Measurements from ENCODE around the gene ASCC1. TPM values are rescaled to one million over a fixed set of nuclear protein-coding genes. Genes with fewer than 3 reads are reported as not detected.

The ASCC1 gene
- total and polyA plus RNA-seq, 8 donors = 5.4 to 26.0 (median 16.0) TPM

DNA sequence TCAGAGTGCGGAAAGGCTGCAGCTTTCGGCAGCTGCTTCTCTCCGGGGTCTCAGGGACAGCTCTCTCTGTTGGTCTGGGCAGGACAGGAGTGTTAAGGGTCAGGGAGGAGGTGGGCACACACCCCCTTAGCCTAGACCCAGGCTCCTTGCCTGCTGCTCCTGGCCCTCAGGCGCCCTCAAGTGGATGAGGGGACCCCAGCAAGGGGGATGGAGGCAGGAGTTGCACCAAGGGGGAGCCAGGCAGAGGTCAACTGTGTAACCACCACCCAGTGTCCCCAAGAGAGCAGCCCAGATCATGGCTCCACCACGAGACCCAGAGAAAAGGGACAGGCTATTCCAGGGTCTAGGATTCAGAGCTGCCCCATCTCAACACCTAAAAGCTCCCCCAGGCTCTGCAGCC, 154.6 kb downstream of the ASCC1 start:
- no peak overlapping the region for H3K27ac ChIP-seq
- no peaks in the 10 kb centered on the region for H3K36me3 ChIP-seq
- TF ChIP-seq, protein P1, sequence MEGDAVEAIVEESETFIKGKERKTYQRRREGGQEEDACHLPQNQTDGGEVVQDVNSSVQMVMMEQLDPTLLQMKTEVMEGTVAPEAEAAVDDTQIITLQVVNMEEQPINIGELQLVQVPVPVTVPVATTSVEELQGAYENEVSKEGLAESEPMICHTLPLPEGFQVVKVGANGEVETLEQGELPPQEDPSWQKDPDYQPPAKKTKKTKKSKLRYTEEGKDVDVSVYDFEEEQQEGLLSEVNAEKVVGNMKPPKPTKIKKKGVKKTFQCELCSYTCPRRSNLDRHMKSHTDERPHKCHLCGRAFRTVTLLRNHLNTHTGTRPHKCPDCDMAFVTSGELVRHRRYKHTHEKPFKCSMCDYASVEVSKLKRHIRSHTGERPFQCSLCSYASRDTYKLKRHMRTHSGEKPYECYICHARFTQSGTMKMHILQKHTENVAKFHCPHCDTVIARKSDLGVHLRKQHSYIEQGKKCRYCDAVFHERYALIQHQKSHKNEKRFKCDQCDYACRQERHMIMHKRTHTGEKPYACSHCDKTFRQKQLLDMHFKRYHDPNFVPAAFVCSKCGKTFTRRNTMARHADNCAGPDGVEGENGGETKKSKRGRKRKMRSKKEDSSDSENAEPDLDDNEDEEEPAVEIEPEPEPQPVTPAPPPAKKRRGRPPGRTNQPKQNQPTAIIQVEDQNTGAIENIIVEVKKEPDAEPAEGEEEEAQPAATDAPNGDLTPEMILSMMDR (IDR thresholded peaks at IDR 0.05) = no peak
- FAIRE-seq (no peak), DNase-seq (peak in 1 of 6 donors; percentile 44), ATAC-seq (no peak)
- H3K4me1 ChIP-seq = peaks cover 0 to 15% (median 14%) of the 10 kb centered on the region in 3 donors
- H3K9me3 ChIP-seq = no peaks in the 10 kb centered on the region
- no peaks in the 10 kb centered on the region for H3K27me3 ChIP-seq
- intact Hi-C loops (cut with DNase I) = no loop called here
- no peak overlapping the region for H3K4me3 ChIP-seq
- 84 to 96% methylated on average over 4 to 5 of the region's 5 CpGs for WGBS, 2 donors

DNA sequence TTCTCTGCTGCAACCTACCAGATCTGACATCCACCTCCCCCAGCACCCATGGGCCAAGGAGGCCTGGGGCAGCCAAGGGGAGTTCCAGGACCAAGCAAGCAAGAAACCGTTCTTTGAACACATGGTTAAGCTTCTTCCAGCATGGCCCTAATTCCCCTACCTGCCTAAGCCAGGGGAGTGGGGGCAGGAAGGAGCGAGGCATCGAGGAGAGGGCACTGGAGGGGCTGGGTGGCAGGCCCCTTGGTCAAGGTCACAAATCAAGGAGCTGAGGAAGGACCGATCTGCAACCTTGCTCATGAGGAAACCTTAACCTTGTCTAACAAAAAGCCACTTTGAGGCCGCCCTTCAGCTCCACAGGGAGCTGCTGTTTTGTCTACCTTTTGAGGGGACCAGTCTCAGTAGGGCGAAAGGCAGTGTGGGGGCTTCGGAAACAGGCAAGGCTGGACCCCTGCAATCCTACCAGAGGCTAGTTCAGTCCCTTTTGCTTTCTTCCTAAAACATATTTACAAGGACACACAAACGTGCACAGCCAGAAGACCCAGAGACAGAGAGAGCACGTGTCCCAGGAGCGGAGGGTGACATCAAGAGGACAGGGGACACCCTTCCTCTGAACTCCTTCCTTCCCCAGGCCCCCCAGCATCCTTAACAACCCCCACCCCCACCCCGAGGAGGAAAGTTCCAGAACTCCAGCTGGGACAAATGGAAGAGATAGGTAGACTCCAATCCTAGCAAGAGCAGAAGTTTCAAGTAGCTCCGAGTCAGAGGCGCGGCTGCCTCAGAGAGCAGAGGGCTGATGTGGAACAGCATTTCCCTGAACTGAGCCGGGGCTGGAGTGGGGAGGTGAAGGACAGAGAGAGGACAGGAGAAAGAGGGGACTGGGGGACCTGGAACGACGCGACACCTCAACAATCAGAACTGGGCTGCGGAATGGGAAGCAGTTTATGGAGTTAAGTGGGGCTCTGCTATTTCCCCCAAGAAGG, 155.9 kb downstream of the ASCC1 start:
- FAIRE-seq (no peak), DNase-seq (peak in 1 of 6 donors; percentile 31), ATAC-seq (no peak)
- Histone ChIP-seq H3K9me3 (no peaks in the 10 kb centered on the region), H3K27ac (no peak overlapping the region), H3K4me3 (no peak overlapping the region), H3K27me3 (no peaks in the 10 kb centered on the region), H3K4me1 (peaks cover 7 to 23% (median 22%) of the 10 kb centered on the region in 3 donors), H3K36me3 (no peaks in the 10 kb centered on the region)
- TF ChIP-seq, protein P1 (IDR thresholded peaks at IDR 0.05) = no peak
- 82 to 85% methylated on average over 19 of the region's 19 CpGs for WGBS, 2 donors
- intact Hi-C loops (cut with DNase I) = loop anchor here in 1 of 3 donors (10.0 kb wide), 1 partner anchor 285 kb away; no protein-coding TSS in a partner anchor

DNA sequence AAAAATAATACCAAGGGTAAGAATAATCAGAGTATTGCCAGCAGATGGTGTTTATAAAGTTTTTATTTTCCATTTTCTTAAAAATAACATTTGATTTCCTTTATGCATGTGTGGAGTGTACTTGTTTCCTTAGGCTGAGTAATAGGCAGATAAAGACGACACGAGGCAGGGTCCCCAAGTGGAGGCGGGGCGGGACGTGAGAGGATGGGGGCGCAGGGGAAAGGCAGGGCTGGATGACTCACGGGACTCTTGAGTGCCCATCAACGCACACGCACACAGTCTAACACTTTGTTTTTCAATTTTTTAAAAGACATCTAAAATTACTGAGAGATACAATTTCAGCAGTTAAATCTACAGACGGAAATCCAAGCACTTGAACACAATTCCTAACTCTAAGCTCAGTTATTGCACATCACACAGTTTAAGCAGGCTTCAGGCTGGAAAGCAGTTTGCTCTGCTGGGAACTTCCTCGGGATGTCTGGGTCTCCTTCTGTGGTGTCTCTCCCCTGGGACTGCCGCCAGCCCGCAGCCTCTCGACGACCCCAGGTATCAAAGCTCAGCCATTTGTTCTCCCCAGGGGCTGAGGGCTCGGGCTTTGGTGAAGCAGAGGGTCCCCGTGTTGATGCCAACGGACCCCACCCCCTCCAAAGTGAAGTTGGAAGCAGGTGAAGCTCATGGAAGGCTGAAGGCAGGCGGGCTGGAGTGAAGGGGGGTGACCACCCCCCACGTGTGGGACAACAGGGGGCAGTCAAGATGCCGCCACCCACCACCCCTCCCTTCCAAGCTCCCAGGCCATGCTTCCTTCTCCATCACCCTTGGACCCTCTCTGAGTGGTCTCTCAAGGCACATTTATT, 156.9 kb downstream of the ASCC1 start:
- DNase-seq (peak in 1 of 6 donors; percentile 35), ATAC-seq (no peak), FAIRE-seq (no peak)
- no peaks in the 10 kb centered on the region for H3K36me3 ChIP-seq
- no peaks in the 10 kb centered on the region for H3K27me3 ChIP-seq
- intact Hi-C loops (cut with DNase I) = loop anchor here in 1 of 3 donors (10.0 kb wide), 1 partner anchor 286 kb away; no protein-coding TSS in a partner anchor
- H3K27ac ChIP-seq = no peak overlapping the region
- no peak overlapping the region for H3K4me3 ChIP-seq
- TF ChIP-seq, protein P1 (IDR thresholded peaks at IDR 0.05) = no peak
- peaks cover 7 to 23% (median 22%) of the 10 kb centered on the region in 3 donors for H3K4me1 ChIP-seq
- 74 to 79% methylated on average over 21 of the region's 21 CpGs for WGBS, 2 donors
- no peaks in the 10 kb centered on the region for H3K9me3 ChIP-seq

DNA sequence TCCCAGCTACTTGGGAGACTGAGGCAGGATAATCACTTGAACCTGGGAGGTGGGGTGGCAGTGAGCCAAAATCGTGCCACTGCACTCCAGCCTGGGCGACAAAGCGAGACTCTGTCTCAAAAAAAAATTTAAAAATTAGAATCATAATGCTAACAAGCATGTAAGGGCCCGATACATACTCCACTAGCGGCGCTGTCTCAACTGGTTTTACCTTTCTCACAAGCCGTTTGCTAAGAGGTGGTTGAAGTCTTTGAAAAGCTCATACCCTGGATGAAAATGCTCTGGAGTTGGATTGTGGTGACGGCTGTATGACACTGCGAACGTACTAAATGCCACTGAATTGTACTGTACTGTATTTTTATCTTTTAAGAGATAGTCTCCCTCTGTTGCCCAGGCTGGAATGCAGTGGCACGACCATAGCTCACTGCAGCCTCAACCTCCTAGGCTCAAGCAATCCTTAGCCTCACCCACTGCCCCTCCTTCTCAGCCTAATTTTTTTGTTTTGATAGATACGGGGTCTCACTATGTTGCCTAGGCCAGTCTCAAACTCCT, 157.7 kb downstream of the ASCC1 start:
- FAIRE-seq (no peak), DNase-seq (peak in 1 of 6 donors; percentile 33), ATAC-seq (no peak)
- H3K4me3 ChIP-seq = no peak overlapping the region
- H3K27ac ChIP-seq = no peak overlapping the region
- intact Hi-C loops (cut with DNase I) = loop anchor here in 1 of 3 donors (10.0 kb wide), 1 partner anchor 286 kb away; no protein-coding TSS in a partner anchor
- H3K36me3 ChIP-seq = no peaks in the 10 kb centered on the region
- peaks cover 7 to 23% (median 22%) of the 10 kb centered on the region in 3 donors for H3K4me1 ChIP-seq
- TF ChIP-seq, protein P1 (IDR thresholded peaks at IDR 0.05) = no peak
- H3K27me3 ChIP-seq = no peaks in the 10 kb centered on the region
- 92 to 93% methylated on average over 12 of the region's 12 CpGs for WGBS, 2 donors
- no peaks in the 10 kb centered on the region for H3K9me3 ChIP-seq

All from pancreas (tissue), 10 donors.